DND-41 (cell line): ENCODE data around the gene COL19A1.

Experiments
- ATAC-seq: fragments of 200-7000 bp; cut with Tn5 transposase; 3 replicates; pipeline ENCODE4 v1.9.1; 2021; ENCODE audit warnings: low read depth; ENCODE audit not compliant: insufficient read depth
- DNase-seq: peaks from one replicate; pipeline ENCODE4 v3.0.0-alpha.2; 2020
- H2AFZ ChIP-seq: 2 replicates; pipeline ENCODE4 v1.6.0; 2012; ENCODE audit warnings: low read depth, low read length
- H3K27ac ChIP-seq: 2 replicates; pipeline ENCODE4 v1.5.1; 2012; ENCODE audit warnings: low read length, inconsistent platforms
- H3K27me3 ChIP-seq: fragments of 200-600 bp; sonication (generic); 2 replicates; pipeline ENCODE4 v1.6.0; 2012; ENCODE audit warnings: low read length, mild to moderate bottlenecking, inconsistent platforms; ENCODE audit not compliant: insufficient read depth, poor library complexity
- H3K36me3 ChIP-seq: 2 replicates; pipeline ENCODE4 v1.5.1; 2012; ENCODE audit warnings: low read length, inconsistent platforms; ENCODE audit not compliant: insufficient read depth
- H3K4me1 ChIP-seq: 2 replicates; pipeline ENCODE4 v1.5.1; 2012; ENCODE audit warnings: mild to moderate bottlenecking, low read length; ENCODE audit not compliant: insufficient read depth
- H3K4me2 ChIP-seq: 2 replicates; pipeline ENCODE4 v1.6.0; 2012; ENCODE audit warnings: mild to moderate bottlenecking, moderate library complexity, low read length, inconsistent platforms; ENCODE audit not compliant: insufficient read depth
- H3K4me3 ChIP-seq, 2 experiments: fragments of 200-600 bp in 1 of 2; shearing (Covaris generic) in 1 of 2; 2 replicates each; pipeline ENCODE4 v1.5.1; 2012 to 2016; ENCODE audit warnings: inconsistent platforms in 2 of 2, low read length in 2 of 2, mild to moderate bottlenecking in 2 of 2, low read depth in 1 of 2, moderate library complexity in 1 of 2
- H3K79me2 ChIP-seq: 2 replicates; pipeline ENCODE4 v1.6.0; 2012; ENCODE audit warnings: low read length, inconsistent platforms; ENCODE audit not compliant: insufficient read depth
- H3K9ac ChIP-seq: 2 replicates; pipeline ENCODE4 v1.6.0; 2012; ENCODE audit warnings: low read depth, mild to moderate bottlenecking, inconsistent platforms, low read length, moderate library complexity
- H3K9me3 ChIP-seq: 2 replicates; pipeline ENCODE4 v1.5.1; 2012; ENCODE audit warnings: low read length, moderate library complexity, mild to moderate bottlenecking, inconsistent platforms; ENCODE audit not compliant: insufficient read depth, severe bottlenecking
- H4K20me1 ChIP-seq: 2 replicates; pipeline ENCODE4 v1.6.0; 2012; ENCODE audit warnings: low read length; ENCODE audit not compliant: insufficient read depth
- CTCF ChIP-seq: IDR thresholded peaks from 2 replicates; pipeline ENCODE4 v1.5.1; 2012; ENCODE audit warnings: borderline replicate concordance, low read length, moderate library complexity, mild to moderate bottlenecking; ENCODE audit not compliant: poor library complexity, severe bottlenecking; ENCODE audit errors: extremely low read depth
- EZH2 ChIP-seq: IDR thresholded peaks from 3 replicates; pipeline ENCODE4 v1.6.1; 2012; ENCODE audit warnings: borderline replicate concordance, low read depth, mild to moderate bottlenecking, moderate library complexity, low read length, inconsistent platforms; ENCODE audit not compliant: severe bottlenecking

COL19A1 gene

DNA sequence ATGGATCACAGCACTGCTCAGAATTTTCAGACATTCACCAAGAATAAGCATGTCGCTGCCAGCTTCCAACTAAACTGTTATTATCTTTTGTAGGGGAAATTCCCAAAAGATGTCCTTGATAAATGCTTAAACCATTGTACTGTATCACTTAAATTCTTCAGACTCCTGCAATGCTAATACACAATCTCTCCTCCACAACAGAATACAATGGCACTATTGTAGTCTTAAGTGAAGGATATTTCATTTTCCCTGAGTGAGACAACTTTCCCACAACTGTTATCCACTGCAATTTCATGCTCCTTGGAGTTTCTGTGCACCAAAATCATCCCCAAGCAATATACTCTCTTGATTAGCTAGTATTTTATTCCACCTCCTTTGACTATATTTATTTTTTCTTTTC lies 246.8 kb downstream of the COL19A1 start:
- H3K4me2 ChIP-seq: no peak overlapping the region
- H3K36me3 ChIP-seq: no peaks in the 10 kb centered on the region
- no peak overlapping the region for H3K4me3 ChIP-seq
- no peak for DNase-seq
- no peaks in the 10 kb centered on the region for H3K27me3 ChIP-seq
- H3K4me1 ChIP-seq: no peaks in the 10 kb centered on the region
- no peaks in the 10 kb centered on the region for H4K20me1 ChIP-seq
- no peak for ATAC-seq
- H2AFZ ChIP-seq: no peak overlapping the region
- H3K9ac ChIP-seq: no peak overlapping the region
- no peaks in the 10 kb centered on the region for H3K9me3 ChIP-seq
- no peak for TF ChIP-seq CTCF
- TF ChIP-seq EZH2: no peak
- H3K79me2 ChIP-seq: no peaks in the 10 kb centered on the region
- H3K27ac ChIP-seq: no peak overlapping the region

GRCh38 chr6:70118670-70119069 lies 252.3 kb downstream of the COL19A1 start:
- no peaks in the 10 kb centered on the region for H3K79me2 ChIP-seq
- H3K9ac ChIP-seq: no peak overlapping the region
- no peaks in the 10 kb centered on the region for H4K20me1 ChIP-seq
- no peak overlapping the region for H2AFZ ChIP-seq
- no peak overlapping the region for H3K27ac ChIP-seq
- no peaks in the 10 kb centered on the region for H3K36me3 ChIP-seq
- H3K27me3 ChIP-seq: no peaks in the 10 kb centered on the region
- no peak overlapping the region for H3K4me3 ChIP-seq
- no peak for ATAC-seq
- no peak for DNase-seq
- no peaks in the 10 kb centered on the region for H3K9me3 ChIP-seq
- no peaks in the 10 kb centered on the region for H3K4me1 ChIP-seq
- H3K4me2 ChIP-seq: no peak overlapping the region
- TF ChIP-seq EZH2 (no peak), CTCF (no peak)

GRCh38 chr6:70119218-70119835 lies 253.0 kb downstream of the COL19A1 start:
- Histone ChIP-seq H2AFZ (no peak overlapping the region), H3K4me2 (no peak overlapping the region), H3K27me3 (no peaks in the 10 kb centered on the region), H4K20me1 (no peaks in the 10 kb centered on the region), H3K79me2 (no peaks in the 10 kb centered on the region), H3K27ac (no peak overlapping the region), H3K4me3 (no peak overlapping the region), H3K36me3 (no peaks in the 10 kb centered on the region), H3K4me1 (no peaks in the 10 kb centered on the region), H3K9ac (no peak overlapping the region), H3K9me3 (no peaks in the 10 kb centered on the region)
- DNase-seq (no peak), ATAC-seq (no peak)
- no peak for TF ChIP-seq EZH2
- TF ChIP-seq CTCF: no peak
